HCT116 (cell line): ENCODE measurements around the gene FBXO42. TPM values are rescaled to one million over a fixed set of nuclear protein-coding genes. Genes with fewer than 3 reads are reported as not detected.

Source experiments
- ATAC-seq: fragments of 200-7000 bp; cut with Tn5 transposase; 2 replicates; pipeline ENCODE4 v1.9.1; 2020; ENCODE audit warnings: mild to moderate bottlenecking, moderate library complexity
- BruUV-seq: library from RNA; stranded (reverse); fragments of 400-500 nt; replicated peaks from 2 replicates; lab custom pipeline; 2021; lab: Mats Ljungman, UMichigan
- CTCF ChIA-PET: fragments of 300-600 bp; sonication (Branson Sonifier 250); formaldehyde crosslinking; loops from one replicate; lab custom pipeline; 2021; ENCODE audit warnings: antibody characterized with exemption; lab: Charles Lee
- POLR2A ChIA-PET: fragments of 300-600, 350-600 bp; sonication (Branson Sonifier 250); formaldehyde crosslinking; loops from one replicate; lab custom pipeline; 2021; ENCODE audit warnings: antibody characterized with exemption; lab: Charles Lee
- RAD21 ChIA-PET, 2 experiments: fragments of 300-600 bp; sonication (Branson Sonifier 250); formaldehyde crosslinking; loops; one replicate each; lab custom pipeline; 2023; ENCODE audit warnings: low total read pairs in 2 of 2; ENCODE audit not compliant: uncharacterized antibody in 2 of 2, unreplicated experiment in 2 of 2, low non-redundant PET in 1 of 2; lab: Charles Lee
- DNase-seq: peaks from one replicate; pipeline ENCODE4 v3.0.0-alpha.2; 2010; ENCODE audit warnings: low read depth, low spot score
- H2AFZ ChIP-seq: fragments of 200-600 bp; shearing (Covaris generic), sonication (generic); 2 replicates; pipeline ENCODE4 v1.6.1; 2017; ENCODE audit warnings: low read depth, mixed run types, mixed read lengths, antibody characterized with exemption, low read length; ENCODE audit not compliant: poor library complexity, severe bottlenecking
- H3K27ac ChIP-seq: 2 replicates; pipeline ENCODE4 v1.5.1; 2012; ENCODE audit warnings: low read depth, low read length
- H3K27me3 ChIP-seq: fragments of 200-600 bp; sonication (generic); 2 replicates; pipeline ENCODE4 v1.6.1; 2016; ENCODE audit warnings: mixed run types, low read length, mixed read lengths; ENCODE audit not compliant: insufficient read depth
- H3K36me3 ChIP-seq, 2 experiments: fragments of 200-500 bp in 1 of 2; fragments of 200-600 bp in 1 of 2; sonication (Bioruptor generic) in 1 of 2; sonication (generic) in 1 of 2; 2 replicates each; pipeline versions ENCODE4 v1.5.1 to v1.6.1; 2014 to 2016; ENCODE audit warnings: low read length in 2 of 2, inconsistent platforms in 1 of 2, mixed read lengths in 1 of 2, mixed run types in 1 of 2; ENCODE audit not compliant: insufficient read depth in 2 of 2, control insufficient read depth in 1 of 2
- H3K4me1 ChIP-seq, 2 experiments: fragments of 200-600 bp in 1 of 2; sonication (generic) in 1 of 2; 2 replicates each; pipeline versions ENCODE4 v1.5.1 to v1.6.1; 2012 to 2017; ENCODE audit warnings: low read length in 2 of 2, inconsistent platforms in 1 of 2, mild to moderate bottlenecking in 1 of 2, mixed read lengths in 1 of 2, mixed run types in 1 of 2, moderate library complexity in 1 of 2; ENCODE audit not compliant: insufficient read depth in 2 of 2, control insufficient read depth in 1 of 2
- H3K4me2 ChIP-seq: fragments of 200-600 bp; sonication (generic); 2 replicates; pipeline ENCODE4 v1.6.1; 2017; ENCODE audit warnings: mixed run types, low read length, mixed read lengths
- H3K4me3 ChIP-seq, 2 experiments: fragments of 200-600 bp in 1 of 2; sonication (generic) in 1 of 2; replicated peaks in 1 of 2; 2 replicates each; pipeline ENCODE4 v1.5.1; 2011 to 2016; ENCODE audit warnings: low read length in 2 of 2, control low read depth in 1 of 2, low read depth in 1 of 2, mild to moderate bottlenecking in 1 of 2, mixed read lengths in 1 of 2, mixed run types in 1 of 2
- H3K79me2 ChIP-seq: fragments of 200-600 bp; sonication (generic); 2 replicates; pipeline ENCODE4 v1.6.1; 2017; ENCODE audit warnings: mild to moderate bottlenecking, mixed run types, low read length, moderate library complexity, mixed read lengths; ENCODE audit not compliant: insufficient read depth
- H3K9ac ChIP-seq: fragments of 200-600 bp; sonication (generic); 2 replicates; pipeline ENCODE4 v1.6.1; 2016; ENCODE audit warnings: low read length, mixed read lengths
- H3K9me2 ChIP-seq: fragments of 200-600 bp; sonication (generic), shearing (Covaris generic); 2 replicates; pipeline ENCODE4 v1.6.1; 2017; ENCODE audit warnings: mixed run types, mild to moderate bottlenecking, moderate library complexity; ENCODE audit not compliant: insufficient read depth
- H3K9me3 ChIP-seq, 2 experiments: fragments of 200-500 bp in 1 of 2; fragments of 200-600 bp in 1 of 2; sonication (Bioruptor generic) in 1 of 2; sonication (generic) in 1 of 2; 2 replicates each; pipeline ENCODE4 v1.6.1; 2014 to 2017; ENCODE audit warnings: low read length in 2 of 2, mixed read lengths in 2 of 2, inconsistent platforms in 1 of 2, low read depth in 1 of 2, mild to moderate bottlenecking in 1 of 2, mixed run types in 1 of 2, moderate library complexity in 1 of 2; ENCODE audit not compliant: control insufficient read depth in 1 of 2, insufficient read depth in 1 of 2
- H4K20me1 ChIP-seq: fragments of 200-600 bp; sonication (generic), shearing (Covaris generic); 2 replicates; pipeline ENCODE4 v1.6.1; 2017; ENCODE audit warnings: mixed run types, mild to moderate bottlenecking, moderate library complexity; ENCODE audit not compliant: insufficient read depth
- CEBPB ChIP-seq: IDR thresholded peaks from 2 replicates; pipeline ENCODE4 v1.6.1; 2012; ENCODE audit warnings: low read depth
- SRF ChIP-seq: IDR thresholded peaks from 2 replicates; pipeline ENCODE4 v1.6.1; 2012; ENCODE audit warnings: low read depth
- TCF7L2 ChIP-seq: IDR thresholded peaks from 2 replicates; pipeline ENCODE4 v1.7.0; 2011; ENCODE audit warnings: borderline replicate concordance, inconsistent platforms; ENCODE audit not compliant: insufficient read depth, insufficient read length; ENCODE audit errors: extremely low read depth
- intact Hi-C: fragments of 100-400 bp; cut with micrococcal nuclease; formaldehyde crosslinking; loops from 2 replicates; pipeline ENCODE4 v1.10.0; 2022
- total RNA-seq: library from RNA; stranded (reverse); gene quantifications from one replicate; pipeline ENCODE4 v1.2.1, GENCODE V29; 2021; ENCODE audit not compliant: unreplicated experiment

FBXO42 gene
- total RNA-seq, 1 experiment from 2014 or later = 20.6 TPM

GRCh38 chr1:16250524-16251251, 101.6 kb downstream of the FBXO42 start:
- no peaks in the 10 kb centered on the region for H3K9me3 ChIP-seq
- peaks cover 0 to 22% of the 10 kb centered on the region in 2 experiments; a peak in 2 of 4 replicates for H3K4me1 ChIP-seq
- ChIA-PET RAD21 (no interaction called here), CTCF (no interaction called here), POLR2A (no interaction called here)
- H3K9ac ChIP-seq = no peak overlapping the region
- no peak overlapping the region for H3K4me3 ChIP-seq
- no peaks in the 10 kb centered on the region for H4K20me1 ChIP-seq
- no peak for DNase-seq
- peaks cover 7 to 30% of the 10 kb centered on the region in 2 experiments; a peak in 2 of 4 replicates for H3K36me3 ChIP-seq
- H3K79me2 ChIP-seq = no peaks in the 10 kb centered on the region
- no peaks in the 10 kb centered on the region for H3K27me3 ChIP-seq
- intact Hi-C loops = no loop called here
- H3K4me2 ChIP-seq = no peak overlapping the region
- BruUV-seq = no TSS peak
- H3K27ac ChIP-seq = no peak overlapping the region
- ATAC-seq = no peak
- TF ChIP-seq TCF7L2 (no peak), SRF (no peak)
- H2AFZ ChIP-seq = no peak overlapping the region
- no peaks in the 10 kb centered on the region for H3K9me2 ChIP-seq

- TF ChIP-seq SRF = 0 out of 2 replicates have a peak, but pooled peaks have one; percentile 36
- TF ChIP-seq CEBPB = no peak; the same call in 1 of the 2 replicates
- no peak overlapping the region for H3K27ac ChIP-seq
- peaks cover 4 to 30% of the 10 kb centered on the region in 2 experiments; a peak in 2 of 4 replicates for H3K36me3 ChIP-seq
- RAD21 ChIA-PET = interaction anchor here in 1 of 2 experiments (0.6 kb wide), 2 partner anchors 114 to 231 kb away, joined by 3 read pairs; no protein-coding TSS in a partner anchor
- ATAC-seq = no peak
- H3K4me3 ChIP-seq = no peak overlapping the region
- no TSS peak for BruUV-seq
- no peak overlapping the region for H2AFZ ChIP-seq
- no peak overlapping the region for H3K4me2 ChIP-seq
- H3K4me1 ChIP-seq = peaks cover 0 to 22% of the 10 kb centered on the region in 2 experiments; a peak in 2 of 4 replicates
- POLR2A ChIA-PET = interaction anchor here (1.5 kb wide), 1 partner anchor 38 kb away, joined by 3 read pairs; the partner anchor contains the start of gene ARHGEF19
- no peak overlapping the region for H3K9ac ChIP-seq
- H3K79me2 ChIP-seq = no peaks in the 10 kb centered on the region
- H4K20me1 ChIP-seq = no peaks in the 10 kb centered on the region
- H3K9me3 ChIP-seq = no peaks in the 10 kb centered on the region
- DNase-seq = no peak
- CTCF ChIA-PET = interaction anchor here (2.4 kb wide), 1 partner anchor 171 kb away, joined by 10 read pairs; no protein-coding TSS in a partner anchor
- no peaks in the 10 kb centered on the region for H3K9me2 ChIP-seq
- intact Hi-C loops = no loop called here
- H3K27me3 ChIP-seq = no peaks in the 10 kb centered on the region
Observed at GRCh38 chr1:16249596-16250241, 102.6 kb downstream of the FBXO42 start.
